ENCODE measurements around the gene KIRREL3. TPM values are rescaled to one million over a fixed set of nuclear protein-coding genes. Genes with fewer than 3 reads are reported as not detected.
A peak's percentile ranks its signal among the peaks of the same experiment; 100 is the strongest.
"Not testable (repeated sequence)": the region's sequence is repeated elsewhere in the genome, so short reads cannot be mapped to it uniquely, and the experiment has no call there.

Gene KIRREL3
- total and polyA plus RNA-seq, 5 donors: 0.74 to 1.2 (median 1.0) TPM

- Histone ChIP-seq H3K9me3 (ENCODE audit: control insufficient read depth, low read length) (no peaks in the 10 kb centered on the region), H3K4me1 (ENCODE audit: control insufficient read depth, insufficient read depth, low read length) (peaks cover 9% of the 10 kb centered on the region), H3K27ac (ENCODE audit: low read length) (no peak overlapping the region), H3K27me3 (ENCODE audit: control insufficient read depth, insufficient read depth) (no peaks in the 10 kb centered on the region), H3K4me3 (ENCODE audit: low read length) (no peak overlapping the region)
- DNase-seq (peak in 2 of 3 donors; percentile 15 to 59), ATAC-seq (no peak)
- intact Hi-C loops (cut with DNase I): no loop called here
- 86% methylated on average over 8 of the region's 8 CpGs for WGBS
Observed at GRCh38 chr11:126406368-126406767, 594.2 kb downstream of the KIRREL3 start.

- peaks cover 9% of the 10 kb centered on the region for H3K4me1 ChIP-seq (ENCODE audit: control insufficient read depth, insufficient read depth, low read length)
- DNase-seq (peak in 1 of 3 donors; percentile 6), ATAC-seq (no peak)
- H3K27ac ChIP-seq (ENCODE audit: low read length): no peak overlapping the region
- H3K9me3 ChIP-seq (ENCODE audit: control insufficient read depth, low read length): no peaks in the 10 kb centered on the region
- no peaks in the 10 kb centered on the region for H3K27me3 ChIP-seq (ENCODE audit: control insufficient read depth, insufficient read depth)
- intact Hi-C loops (cut with DNase I): no loop called here
- WGBS: 90% methylated on average over 7 of the region's 7 CpGs
- no peak overlapping the region for H3K4me3 ChIP-seq (ENCODE audit: low read length)
Observed at GRCh38 chr11:126405906-126406305, 594.7 kb downstream of the KIRREL3 start.

- no peak overlapping the region for H3K27ac ChIP-seq (ENCODE audit: low read length)
- 93% methylated on average over 3 of the region's 3 CpGs for WGBS
- H3K4me1 ChIP-seq (ENCODE audit: control insufficient read depth, insufficient read depth, low read length): peaks cover 11% of the 10 kb centered on the region
- no peak overlapping the region for H3K4me3 ChIP-seq (ENCODE audit: low read length)
- intact Hi-C loops (cut with DNase I): no loop called here
- H3K9me3 ChIP-seq (ENCODE audit: control insufficient read depth, low read length): no peaks in the 10 kb centered on the region
- DNase-seq (no peak), ATAC-seq (no peak)
- H3K27me3 ChIP-seq (ENCODE audit: control insufficient read depth, insufficient read depth): no peaks in the 10 kb centered on the region
Observed at GRCh38 chr11:126405374-126405773, 595.2 kb downstream of the KIRREL3 start.

GRCh38 chr11:126404367-126404766 is 596.2 kb downstream of the KIRREL3 start:
- ATAC-seq (no peak), DNase-seq (no peak)
- H3K9me3 ChIP-seq (ENCODE audit: control insufficient read depth, low read length): no peaks in the 10 kb centered on the region
- H3K27ac ChIP-seq (ENCODE audit: low read length): peak overlapping the region; percentile 19
- no peaks in the 10 kb centered on the region for H3K27me3 ChIP-seq (ENCODE audit: control insufficient read depth, insufficient read depth)
- WGBS: 64% methylated on average over 5 of the region's 5 CpGs
- peaks cover 12% of the 10 kb centered on the region for H3K4me1 ChIP-seq (ENCODE audit: control insufficient read depth, insufficient read depth, low read length)
- H3K4me3 ChIP-seq (ENCODE audit: low read length): no peak overlapping the region
- intact Hi-C loops (cut with DNase I): no loop called here

GRCh38 chr11:126403658-126404057 is 596.9 kb downstream of the KIRREL3 start:
- H3K27me3 ChIP-seq (ENCODE audit: control insufficient read depth, insufficient read depth): no peaks in the 10 kb centered on the region
- ATAC-seq (no peak), DNase-seq (peak in 1 of 3 donors; percentile 9)
- H3K27ac ChIP-seq (ENCODE audit: low read length): no peak overlapping the region
- WGBS: 81% methylated on average over 8 of the region's 8 CpGs
- H3K4me3 ChIP-seq (ENCODE audit: low read length): no peak overlapping the region
- no peaks in the 10 kb centered on the region for H3K9me3 ChIP-seq (ENCODE audit: control insufficient read depth, low read length)
- peaks cover 13% of the 10 kb centered on the region for H3K4me1 ChIP-seq (ENCODE audit: control insufficient read depth, insufficient read depth, low read length)
- intact Hi-C loops (cut with DNase I): no loop called here

DNA sequence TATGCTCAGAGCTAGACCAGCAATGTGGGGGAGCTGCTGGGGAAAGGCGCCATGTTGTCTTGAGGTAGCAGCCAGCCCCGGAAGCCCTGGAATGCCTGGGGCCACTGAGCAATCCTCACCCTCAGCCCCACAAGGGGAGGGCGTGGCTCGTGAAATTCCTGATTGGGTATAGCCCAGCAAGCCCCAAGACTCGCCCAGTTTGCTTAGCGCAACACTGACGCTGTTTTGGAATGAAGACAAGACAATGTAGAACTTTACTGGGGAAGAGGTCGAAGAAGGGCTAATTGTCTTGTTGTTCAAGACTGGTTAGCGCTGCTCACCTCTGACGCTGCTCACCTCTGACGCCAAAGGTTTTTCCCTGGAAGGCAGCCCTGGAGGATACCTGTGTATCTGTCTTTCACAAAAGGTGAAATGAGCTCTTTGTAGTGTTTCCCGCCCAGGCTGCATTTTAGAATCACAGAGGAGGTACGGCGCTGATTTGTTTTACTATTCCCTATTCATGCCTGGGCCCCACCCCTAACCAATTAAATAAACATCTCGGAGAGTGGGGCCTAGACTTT is 597.5 kb downstream of the KIRREL3 start:
- peak; percentile 7 to 15 for ATAC-seq
- WGBS: 84% methylated on average over 15 of the region's 15 CpGs
- H3K4me1 ChIP-seq (ENCODE audit: control insufficient read depth, insufficient read depth, low read length): peaks cover 15% of the 10 kb centered on the region
- peak in 2 of 3 donors; percentile 48 to 58 for DNase-seq
- intact Hi-C loops (cut with DNase I): no loop called here
- H3K27ac ChIP-seq (ENCODE audit: low read length): no peak overlapping the region
- H3K4me3 ChIP-seq (ENCODE audit: low read length): no peak overlapping the region
- H3K27me3 ChIP-seq (ENCODE audit: control insufficient read depth, insufficient read depth): no peaks in the 10 kb centered on the region
- no peaks in the 10 kb centered on the region for H3K9me3 ChIP-seq (ENCODE audit: control insufficient read depth, low read length)

GRCh38 chr11:126400479-126400878 is 600.1 kb downstream of the KIRREL3 start:
- WGBS: 87% methylated on average over 6 of the region's 6 CpGs
- H3K4me3 ChIP-seq (ENCODE audit: low read length): no peak overlapping the region
- no peak for ATAC-seq
- peaks cover 17% of the 10 kb centered on the region for H3K4me1 ChIP-seq (ENCODE audit: control insufficient read depth, insufficient read depth, low read length)
- intact Hi-C loops (cut with DNase I): no loop called here
- no peaks in the 10 kb centered on the region for H3K27me3 ChIP-seq (ENCODE audit: control insufficient read depth, insufficient read depth)
- DNase-seq: no peak
- no peaks in the 10 kb centered on the region for H3K9me3 ChIP-seq (ENCODE audit: control insufficient read depth, low read length)
- no peak overlapping the region for H3K27ac ChIP-seq (ENCODE audit: low read length)

DNA sequence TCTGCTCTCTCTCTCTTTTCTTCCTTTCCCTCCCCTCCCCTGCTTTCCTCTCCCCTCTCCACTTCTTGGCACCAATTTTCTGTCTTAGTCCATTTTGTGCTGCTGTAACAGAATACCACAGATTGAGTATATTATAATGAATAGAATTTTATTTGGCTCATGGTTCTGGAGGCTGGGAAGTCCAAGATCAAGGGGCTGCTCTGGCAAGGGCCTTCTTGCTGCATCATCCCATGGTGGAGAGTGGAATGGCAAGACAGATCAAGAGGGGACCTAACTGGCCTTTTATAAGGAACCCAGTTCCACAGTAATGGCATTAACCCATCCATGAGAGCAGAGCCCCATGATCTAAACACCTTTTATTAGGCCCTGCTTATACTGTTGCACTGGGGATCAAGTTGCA is 600.6 kb downstream of the KIRREL3 start:
- Histone ChIP-seq H3K27ac (ENCODE audit: low read length) (no peak overlapping the region), H3K27me3 (ENCODE audit: control insufficient read depth, insufficient read depth) (no peaks in the 10 kb centered on the region), H3K9me3 (ENCODE audit: control insufficient read depth, low read length) (no peaks in the 10 kb centered on the region), H3K4me1 (ENCODE audit: control insufficient read depth, insufficient read depth, low read length) (peaks cover 19% of the 10 kb centered on the region), H3K4me3 (ENCODE audit: low read length) (no peak overlapping the region)
- DNase-seq: no peak
- no peak for ATAC-seq
- intact Hi-C loops (cut with DNase I): no loop called here

GRCh38 chr11:126398721-126399120 is 601.8 kb downstream of the KIRREL3 start:
- intact Hi-C loops (cut with DNase I): no loop called here
- Histone ChIP-seq H3K4me1 (ENCODE audit: control insufficient read depth, insufficient read depth, low read length) (peaks cover 17% of the 10 kb centered on the region), H3K4me3 (ENCODE audit: low read length) (no peak overlapping the region), H3K9me3 (ENCODE audit: control insufficient read depth, low read length) (no peaks in the 10 kb centered on the region), H3K27me3 (ENCODE audit: control insufficient read depth, insufficient read depth) (no peaks in the 10 kb centered on the region), H3K27ac (ENCODE audit: low read length) (no peak overlapping the region)
- ATAC-seq: no peak
- DNase-seq: no peak
- WGBS: 90% methylated on average over 1 of the region's 1 CpG

- Histone ChIP-seq H3K4me3 (ENCODE audit: low read length) (no peak overlapping the region), H3K27ac (ENCODE audit: low read length) (no peak overlapping the region), H3K9me3 (ENCODE audit: control insufficient read depth, low read length) (no peaks in the 10 kb centered on the region), H3K4me1 (ENCODE audit: control insufficient read depth, insufficient read depth, low read length) (peaks cover 17% of the 10 kb centered on the region), H3K27me3 (ENCODE audit: control insufficient read depth, insufficient read depth) (no peaks in the 10 kb centered on the region)
- intact Hi-C loops (cut with DNase I): no loop called here
- DNase-seq: no peak
- no peak for ATAC-seq
- WGBS: 93% methylated on average over 4 of the region's 4 CpGs
Observed at GRCh38 chr11:126398296-126398695, 602.3 kb downstream of the KIRREL3 start.

- H3K4me3 ChIP-seq (ENCODE audit: low read length): no peak overlapping the region
- H3K4me1 ChIP-seq (ENCODE audit: control insufficient read depth, insufficient read depth, low read length): peaks cover 22% of the 10 kb centered on the region
- H3K27me3 ChIP-seq (ENCODE audit: control insufficient read depth, insufficient read depth): no peaks in the 10 kb centered on the region
- no peak overlapping the region for H3K27ac ChIP-seq (ENCODE audit: low read length)
- ATAC-seq: no peak
- DNase-seq: no peak
- no peaks in the 10 kb centered on the region for H3K9me3 ChIP-seq (ENCODE audit: control insufficient read depth, low read length)
- WGBS: 81% methylated on average over 4 of the region's 4 CpGs
- intact Hi-C loops (cut with DNase I): no loop called here
Observed at GRCh38 chr11:126396965-126397364, 603.6 kb downstream of the KIRREL3 start.

- H3K4me3 ChIP-seq (ENCODE audit: low read length); H3K27me3 ChIP-seq (ENCODE audit: control insufficient read depth, insufficient read depth); H3K9me3 ChIP-seq (ENCODE audit: control insufficient read depth, low read length); intact Hi-C loops (cut with DNase I); H3K27ac ChIP-seq (ENCODE audit: low read length): not testable (repeated sequence)
- 74% methylated on average over 15 of the region's 15 CpGs for WGBS
- H3K4me1 ChIP-seq (ENCODE audit: control insufficient read depth, insufficient read depth, low read length): peaks cover 25% of the 10 kb centered on the region
- DNase-seq: peak in 1 of 3 donors; percentile 27
- ATAC-seq: peak; percentile 17 to 19
Observed at GRCh38 chr11:126396266-126396665, 604.3 kb downstream of the KIRREL3 start.

Data from right cardiac atrium (tissue), 5 donors.